ENCODE measurements around the gene DCUN1D1.

DCUN1D1 gene

DNA sequence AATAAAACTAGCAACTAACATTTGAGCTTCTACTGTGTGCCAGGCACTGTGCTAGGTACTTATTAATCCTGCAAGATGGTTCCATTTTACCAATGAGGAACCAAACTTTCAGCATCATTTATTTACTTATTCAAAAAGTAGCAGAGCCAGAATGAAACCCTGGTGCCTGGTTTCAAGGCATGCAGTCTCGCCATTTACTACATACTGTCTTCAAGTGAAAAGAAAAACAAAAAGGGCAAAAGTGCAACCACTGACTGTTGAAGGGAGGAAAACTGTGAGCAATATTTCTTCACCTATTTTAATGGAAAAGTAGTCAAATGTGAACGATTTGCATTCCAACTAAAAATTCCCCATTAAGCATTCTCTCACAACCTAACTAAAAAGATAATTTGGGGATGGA is 8.7 kb downstream of the DCUN1D1 start:
- no peak for DNase-seq

DNA sequence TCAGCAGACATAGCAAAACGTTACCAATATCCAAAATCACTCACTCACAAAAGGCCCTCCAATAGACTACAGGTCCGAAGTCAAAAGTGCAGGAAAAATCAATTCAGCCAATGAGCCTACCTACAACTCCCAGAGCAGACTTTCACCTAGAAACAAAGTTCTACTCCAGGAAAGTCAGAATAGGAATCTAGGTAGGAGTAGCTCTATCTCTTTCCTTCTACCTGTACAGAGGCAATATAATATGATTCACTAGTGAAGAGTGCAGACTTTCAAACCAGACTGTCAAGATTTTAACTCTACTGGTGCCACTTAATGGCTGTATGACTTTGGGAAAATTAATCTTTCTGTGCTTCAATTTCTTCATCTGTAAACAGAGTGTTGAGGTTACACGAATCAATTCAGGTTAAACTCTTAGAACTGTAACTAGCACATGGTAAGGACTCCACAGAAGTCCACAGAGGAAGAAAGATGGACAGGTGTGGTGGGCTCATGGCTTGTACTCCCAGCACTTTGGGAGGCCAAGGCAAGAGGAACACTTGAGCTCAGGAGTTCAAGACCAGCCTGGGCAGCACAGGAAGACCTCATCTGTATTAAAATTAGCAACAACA is 9.4 kb downstream of the DCUN1D1 start:
- no peak for DNase-seq

DNA sequence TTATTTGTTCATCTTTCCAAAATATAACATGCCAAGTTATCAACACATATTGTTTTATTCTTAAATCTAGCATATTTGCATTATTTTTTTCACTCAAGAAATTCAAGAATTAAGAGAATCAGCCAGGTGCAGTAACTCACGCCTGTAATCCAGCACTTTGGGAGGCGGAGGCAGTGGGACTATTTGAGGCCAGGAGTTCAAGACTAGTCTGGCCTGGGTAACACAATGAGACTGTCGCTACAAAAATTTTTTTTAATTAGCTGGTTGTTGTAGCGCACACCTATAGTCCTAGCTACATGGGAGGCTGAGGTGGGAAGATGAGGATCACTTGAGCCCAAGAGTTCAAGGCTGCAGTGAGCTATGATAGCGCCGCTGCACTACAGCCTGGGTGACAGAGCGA is 10.5 kb downstream of the DCUN1D1 start:
- DNase-seq: no peak

DNA sequence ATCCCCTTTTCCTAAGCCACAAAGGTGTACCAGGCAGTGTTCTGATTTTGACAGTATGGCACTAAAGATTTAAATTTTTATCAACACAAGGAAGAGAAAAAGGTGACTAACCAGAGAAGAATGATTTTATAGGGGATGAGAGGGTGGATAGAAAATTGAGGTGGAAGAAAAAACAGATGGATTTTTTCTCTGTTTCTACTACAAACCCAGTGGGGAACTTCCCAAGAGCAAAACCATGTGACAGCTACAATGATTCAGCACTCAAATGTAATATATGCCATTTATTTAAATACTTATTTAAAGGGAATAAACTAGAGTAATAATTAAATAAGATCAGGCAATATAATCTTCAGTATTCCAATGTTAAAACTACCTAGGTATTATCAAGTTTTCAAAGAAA is 11.1 kb downstream of the DCUN1D1 start:
- DNase-seq: no peak

DNA sequence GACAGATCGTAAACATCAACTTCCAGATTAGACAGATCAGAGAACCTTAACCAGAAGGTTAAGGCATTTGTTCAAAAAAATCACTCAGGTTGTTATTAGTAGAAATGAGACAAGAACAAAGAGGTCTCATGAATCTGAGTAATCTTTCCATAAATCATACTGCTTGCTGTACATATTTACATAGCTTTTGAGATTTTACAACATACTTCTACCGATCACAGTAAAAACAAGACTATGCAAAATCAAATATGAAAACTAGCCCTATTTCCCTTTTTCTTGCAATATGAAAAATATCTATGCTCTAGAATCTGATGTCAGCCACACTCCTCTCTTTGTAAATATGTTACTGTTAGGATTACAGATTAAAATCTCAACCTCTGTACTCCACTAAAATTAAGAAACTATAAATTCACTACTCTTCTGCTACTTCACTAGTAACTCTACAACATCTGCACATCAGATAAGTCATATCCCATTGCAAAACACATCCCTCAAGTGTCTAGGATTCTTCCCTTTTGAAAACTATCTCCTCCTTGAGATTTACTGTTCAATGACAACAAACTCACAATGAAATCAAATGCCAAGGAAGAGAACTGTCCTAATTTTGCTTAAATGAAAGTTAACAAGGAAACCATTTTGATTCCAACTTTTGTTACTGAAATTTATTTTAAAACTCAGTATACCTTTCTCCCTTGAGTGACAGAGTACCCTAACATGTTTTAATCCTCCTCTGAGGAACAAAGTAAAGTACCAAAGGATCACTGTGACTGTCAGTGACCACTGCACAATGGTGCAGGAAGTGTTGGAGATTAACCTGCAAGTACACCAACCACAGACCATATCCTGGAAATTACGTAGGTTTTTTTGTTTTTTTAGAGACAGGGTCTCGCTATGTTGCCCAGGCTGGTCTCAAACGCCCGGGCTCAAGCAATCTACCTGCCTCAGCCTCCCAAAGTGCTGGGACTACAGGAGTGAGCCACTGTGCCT is 12.8 kb downstream of the DCUN1D1 start:
- DNase-seq: no peak

DNA sequence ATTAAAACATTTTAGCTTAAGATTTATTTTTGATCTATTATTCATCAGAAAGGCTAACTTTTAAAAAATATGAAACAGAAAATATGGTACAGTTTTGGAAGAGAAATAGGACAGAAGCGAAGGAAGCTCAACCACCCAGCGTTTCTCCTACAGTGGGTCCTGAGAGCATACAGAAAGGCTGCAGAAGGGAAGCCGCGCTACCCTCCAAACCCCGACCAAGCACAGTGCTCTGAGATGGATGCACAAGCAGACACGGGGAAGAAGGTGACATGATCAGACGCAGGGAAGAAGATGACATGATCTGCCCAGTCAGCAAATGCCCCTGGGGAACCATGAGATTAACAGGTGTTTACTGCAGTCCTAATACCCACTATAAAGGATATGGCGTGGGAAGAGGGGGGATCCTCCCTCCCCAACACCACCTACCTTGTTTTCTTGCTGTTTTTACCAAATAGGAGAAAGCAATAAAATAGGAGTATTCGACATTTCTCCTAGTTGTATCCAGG is 14.4 kb downstream of the DCUN1D1 start:
- no peak for DNase-seq

GRCh38 chr3:182964179-182964578 is 16.2 kb downstream of the DCUN1D1 start:
- DNase-seq: no peak

DNA sequence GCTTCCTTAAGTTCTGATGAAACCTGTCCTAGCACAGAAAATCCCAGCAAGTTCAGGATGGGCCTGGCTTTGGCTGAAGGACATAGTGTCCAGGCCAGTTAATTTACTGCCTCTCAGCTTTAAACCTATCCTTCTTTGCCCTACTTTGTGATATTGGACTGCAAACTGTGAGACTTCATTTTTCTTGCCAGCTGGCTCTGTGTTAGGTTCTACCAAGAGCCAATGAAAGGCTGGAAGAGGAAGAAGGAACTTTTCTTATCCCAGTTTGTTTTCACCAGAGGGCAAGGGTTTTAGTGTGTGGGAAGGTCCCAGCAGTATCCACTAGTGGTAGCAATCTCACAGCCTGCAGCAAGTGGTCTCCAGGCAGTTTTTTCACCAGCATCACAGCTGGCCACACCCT is 18.2 kb downstream of the DCUN1D1 start:
- no peak for DNase-seq

GRCh38 chr3:182959474-182960350 is 20.6 kb downstream of the DCUN1D1 start:
- DNase-seq: no peak

GRCh38 chr3:182957676-182958266 is 22.6 kb downstream of the DCUN1D1 start:
- DNase-seq: no peak

- no peak for DNase-seq
Measured at GRCh38 chr3:182957226-182957625, 23.1 kb downstream of the DCUN1D1 start.

- no peak for DNase-seq
Measured at GRCh38 chr3:182954553-182955235, 25.6 kb downstream of the DCUN1D1 start.

GRCh38 chr3:182949688-182950087 is 30.6 kb downstream of the DCUN1D1 start:
- DNase-seq: no peak

DNA sequence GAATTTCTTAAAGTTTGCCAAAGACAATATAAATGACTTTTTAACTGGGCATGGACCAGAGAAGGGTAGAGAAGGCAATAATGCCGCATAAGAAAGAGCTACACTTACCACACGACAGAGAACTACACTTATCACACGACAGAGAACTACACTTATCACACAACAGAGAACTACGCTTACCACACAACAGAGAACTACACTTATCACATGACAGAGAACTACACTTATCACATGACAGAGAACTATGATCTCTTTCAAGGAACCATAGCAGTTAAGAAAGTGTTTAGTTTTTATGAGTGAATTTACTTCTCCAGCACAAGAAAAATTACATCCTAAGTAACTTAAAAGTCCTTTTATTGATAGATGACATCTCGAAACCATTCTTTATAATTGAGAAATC is 32.0 kb downstream of the DCUN1D1 start:
- DNase-seq: no peak

GRCh38 chr3:182947888-182948287 is 32.5 kb downstream of the DCUN1D1 start:
- DNase-seq: no peak

GRCh38 chr3:182941719-182942118 is 38.6 kb downstream of the DCUN1D1 start:
- no peak for DNase-seq

DNA sequence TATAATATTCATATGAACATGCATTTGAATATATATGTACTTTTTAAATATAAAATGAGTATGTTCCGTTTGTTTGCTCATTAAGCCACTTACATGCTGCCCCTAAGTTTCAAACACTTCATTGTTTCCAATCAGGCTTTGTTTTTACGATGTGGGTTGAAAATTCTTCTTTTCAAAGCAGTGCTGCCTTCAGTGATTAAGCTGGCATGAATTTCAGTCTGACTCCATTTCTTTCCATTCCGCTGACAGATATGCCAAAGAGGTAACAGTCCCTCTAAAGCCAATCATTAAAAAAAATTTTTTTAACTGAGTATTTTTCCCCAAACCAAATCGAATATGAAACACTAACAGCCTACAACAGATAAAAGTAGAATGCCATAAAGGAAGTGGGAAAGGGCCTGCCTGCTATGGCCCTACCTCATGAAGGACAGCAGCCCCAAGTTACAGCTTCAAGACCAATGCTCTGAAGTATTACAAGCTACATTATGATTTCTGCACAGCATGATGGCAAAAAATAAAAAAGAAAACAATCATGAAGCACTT is 40.0 kb downstream of the DCUN1D1 start:
- no peak for DNase-seq

DNA sequence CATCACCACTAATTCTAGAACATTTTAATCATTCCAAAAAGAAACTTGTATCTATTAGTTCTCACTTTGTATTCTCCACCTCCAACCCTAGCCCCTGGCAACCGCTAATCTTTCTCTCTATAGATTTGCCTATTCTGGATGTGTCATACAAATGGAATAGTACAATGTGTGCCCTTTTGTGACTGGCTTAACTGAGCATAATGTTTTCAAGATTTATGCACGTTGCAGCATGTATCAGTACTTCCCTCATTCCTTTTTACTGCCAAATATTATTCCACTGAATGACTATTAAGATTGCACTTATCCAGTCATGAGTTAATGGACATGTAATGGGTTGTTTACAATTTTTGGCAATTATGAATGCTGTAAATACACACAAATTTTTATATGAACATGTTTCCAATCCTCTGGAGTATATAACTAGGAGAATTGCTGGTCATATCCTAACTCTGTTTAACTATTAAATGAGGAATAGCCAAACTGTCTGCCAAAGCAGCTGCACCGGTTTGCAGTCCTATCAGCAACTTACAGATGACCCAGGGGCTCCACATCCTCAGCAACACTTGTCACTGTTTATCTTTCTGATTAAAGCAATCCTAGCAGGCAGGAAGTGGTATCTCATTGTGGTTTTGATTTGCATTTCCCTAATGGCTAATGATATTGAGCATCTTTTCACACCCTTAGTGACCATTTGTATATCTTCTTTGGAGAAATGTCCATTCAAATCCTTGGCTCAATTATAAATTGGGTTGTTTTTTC is 42.9 kb downstream of the DCUN1D1 start:
- DNase-seq: no peak

DNA sequence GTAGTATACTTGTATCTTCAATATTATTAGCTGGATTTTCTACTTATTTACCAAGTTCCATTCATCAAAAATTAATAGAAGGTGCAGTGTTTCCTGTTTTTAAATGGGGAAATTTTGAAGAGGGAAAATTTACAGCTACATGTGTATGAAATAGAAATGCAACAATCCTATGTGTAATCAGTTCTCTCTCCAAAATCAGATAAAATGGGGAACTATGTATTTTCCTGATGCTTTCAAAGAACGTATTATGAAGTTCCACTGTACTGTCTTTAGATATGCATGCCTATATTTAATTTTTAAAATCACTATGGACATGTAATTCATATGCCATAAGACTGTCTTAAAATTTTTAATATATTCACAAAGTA is 43.4 kb downstream of the DCUN1D1 start:
- no peak for DNase-seq

- no peak for DNase-seq
Measured at GRCh38 chr3:182936239-182936917, 44.0 kb downstream of the DCUN1D1 start.

Measured in femur (tissue), 1 donor.